Measurements from ENCODE around the gene POLE. TPM values are rescaled to one million over a fixed set of nuclear protein-coding genes. Genes with fewer than 3 reads are reported as not detected.

POLE gene
- total and polyA plus RNA-seq, 9 of the 15 experiments (the other 6 are each of a cell fraction or from before 2014, with no cell fraction given): 2.4 to 154 (median 49.6) TPM

DNA sequence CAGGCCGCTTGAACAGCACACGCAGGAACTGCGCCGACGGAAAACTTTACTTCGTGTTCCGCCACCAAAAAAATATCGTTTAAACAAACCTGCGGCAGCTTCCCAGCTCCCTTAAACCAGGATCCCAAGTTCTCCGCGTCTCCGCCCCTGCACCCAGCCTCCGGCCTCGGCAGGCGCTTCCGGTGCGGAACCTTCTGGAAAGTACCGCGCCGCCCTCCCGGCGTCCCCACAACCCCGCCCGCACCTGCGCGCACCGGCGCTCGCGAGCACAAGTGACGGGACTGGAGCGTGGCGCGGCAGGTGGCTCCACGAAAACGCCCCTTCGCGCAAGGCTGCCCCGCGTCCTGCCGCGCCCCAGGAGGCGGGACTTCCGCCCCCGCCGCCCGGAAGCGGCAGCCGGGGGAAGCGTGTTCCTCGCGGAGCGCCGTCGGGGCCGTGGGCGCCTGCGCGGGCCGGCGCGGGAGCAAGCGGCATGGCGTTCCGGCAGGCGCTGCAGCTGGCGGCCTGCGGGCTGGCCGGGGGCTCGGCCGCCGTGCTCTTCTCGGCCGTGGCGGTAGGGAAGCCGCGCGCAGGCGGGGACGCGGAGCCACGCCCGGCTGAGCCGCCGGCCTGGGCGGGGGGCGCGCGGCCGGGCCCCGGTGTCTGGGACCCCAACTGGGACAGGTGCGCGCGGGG, 23.4 kb upstream of the POLE start, which contains the start of gene PGAM5 (continued):
- TF ChIP-seq L3MBTL2 (IDR thresholded peaks at IDR 0.05) (peak; percentile 97), SAP30 (IDR thresholded peaks at IDR 0.05; ENCODE audit: borderline replicate concordance, insufficient read depth, low read depth, low read length, poor library complexity, severe bottlenecking) (peak; percentile 73), CHD4 (IDR thresholded peaks at IDR 0.05; ENCODE audit: insufficient read depth, insufficient replicate concordance, low read depth, low read length, poor library complexity, severe bottlenecking) (no peak), TSC22D4 (tag; IDR thresholded peaks at IDR 0.05) (no peak), ZC3H4 (CRISPR knock-in tag; IDR thresholded peaks at IDR 0.05; ENCODE audit: borderline replicate concordance) (no peak), POLR2G (IDR thresholded peaks at IDR 0.05; ENCODE audit: low read depth, low read length) (peak; percentile 93), ZNF239 (CRISPR knock-in tag; IDR thresholded peaks at IDR 0.05) (no peak), ZNF707 (CRISPR knock-in tag; conservative IDR thresholded peaks at IDR 0.05) (no peak), ATF1 (CRISPR knock-in tag; IDR thresholded peaks at IDR 0.05) (no peak), ATF1 (tag; IDR thresholded peaks at IDR 0.05) (peak; percentile 66), ZNF408 (CRISPR knock-in tag; IDR thresholded peaks at IDR 0.05; ENCODE audit: low read depth) (no peak), TAF1 (IDR thresholded peaks at IDR 0.05; ENCODE audit: control insufficient read depth, extremely low read depth, insufficient read depth, low read length, severe bottlenecking) (peak; percentile 78), E2F3 (CRISPR knock-in tag; IDR thresholded peaks at IDR 0.05) (peak; percentile 78), HDAC1 (IDR thresholded peaks at IDR 0.05) (peak in 1 of 2 experiments; percentile 93; a peak in 2 of 4 replicates), MTA3 (IDR thresholded peaks at IDR 0.05; ENCODE audit: borderline replicate concordance) (peak; percentile 93), SOX6 (IDR thresholded peaks at IDR 0.05) (peak; percentile 76), SRSF1 (IDR thresholded peaks at IDR 0.05; ENCODE audit: low read depth, low read length) (no peak), ZNF436 (CRISPR knock-in tag; IDR thresholded peaks at IDR 0.05) (no peak), EZH2 (IDR thresholded peaks at IDR 0.05; ENCODE audit: borderline replicate concordance, low read depth, low read length) (no peak), PRMT5 (CRISPR knock-in tag; IDR thresholded peaks at IDR 0.05) (no peak), MTF1 (CRISPR knock-in tag; IDR thresholded peaks at IDR 0.05; ENCODE audit: borderline replicate concordance) (no peak)
- TF ChIP-seq, protein P1, sequence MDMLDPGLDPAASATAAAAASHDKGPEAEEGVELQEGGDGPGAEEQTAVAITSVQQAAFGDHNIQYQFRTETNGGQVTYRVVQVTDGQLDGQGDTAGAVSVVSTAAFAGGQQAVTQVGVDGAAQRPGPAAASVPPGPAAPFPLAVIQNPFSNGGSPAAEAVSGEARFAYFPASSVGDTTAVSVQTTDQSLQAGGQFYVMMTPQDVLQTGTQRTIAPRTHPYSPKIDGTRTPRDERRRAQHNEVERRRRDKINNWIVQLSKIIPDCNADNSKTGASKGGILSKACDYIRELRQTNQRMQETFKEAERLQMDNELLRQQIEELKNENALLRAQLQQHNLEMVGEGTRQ (CRISPR knock-in tag; IDR thresholded peaks at IDR 0.05): no peak
- TF ChIP-seq, protein P2, sequence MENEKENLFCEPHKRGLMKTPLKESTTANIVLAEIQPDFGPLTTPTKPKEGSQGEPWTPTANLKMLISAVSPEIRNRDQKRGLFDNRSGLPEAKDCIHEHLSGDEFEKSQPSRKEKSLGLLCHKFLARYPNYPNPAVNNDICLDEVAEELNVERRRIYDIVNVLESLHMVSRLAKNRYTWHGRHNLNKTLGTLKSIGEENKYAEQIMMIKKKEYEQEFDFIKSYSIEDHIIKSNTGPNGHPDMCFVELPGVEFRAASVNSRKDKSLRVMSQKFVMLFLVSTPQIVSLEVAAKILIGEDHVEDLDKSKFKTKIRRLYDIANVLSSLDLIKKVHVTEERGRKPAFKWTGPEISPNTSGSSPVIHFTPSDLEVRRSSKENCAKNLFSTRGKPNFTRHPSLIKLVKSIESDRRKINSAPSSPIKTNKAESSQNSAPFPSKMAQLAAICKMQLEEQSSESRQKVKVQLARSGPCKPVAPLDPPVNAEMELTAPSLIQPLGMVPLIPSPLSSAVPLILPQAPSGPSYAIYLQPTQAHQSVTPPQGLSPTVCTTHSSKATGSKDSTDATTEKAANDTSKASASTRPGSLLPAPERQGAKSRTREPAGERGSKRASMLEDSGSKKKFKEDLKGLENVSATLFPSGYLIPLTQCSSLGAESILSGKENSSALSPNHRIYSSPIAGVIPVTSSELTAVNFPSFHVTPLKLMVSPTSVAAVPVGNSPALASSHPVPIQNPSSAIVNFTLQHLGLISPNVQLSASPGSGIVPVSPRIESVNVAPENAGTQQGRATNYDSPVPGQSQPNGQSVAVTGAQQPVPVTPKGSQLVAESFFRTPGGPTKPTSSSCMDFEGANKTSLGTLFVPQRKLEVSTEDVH (IDR thresholded peaks at IDR 0.05; ENCODE audit: low read depth, partially characterized antibody): peak; percentile 58
- TF ChIP-seq, protein P3, sequence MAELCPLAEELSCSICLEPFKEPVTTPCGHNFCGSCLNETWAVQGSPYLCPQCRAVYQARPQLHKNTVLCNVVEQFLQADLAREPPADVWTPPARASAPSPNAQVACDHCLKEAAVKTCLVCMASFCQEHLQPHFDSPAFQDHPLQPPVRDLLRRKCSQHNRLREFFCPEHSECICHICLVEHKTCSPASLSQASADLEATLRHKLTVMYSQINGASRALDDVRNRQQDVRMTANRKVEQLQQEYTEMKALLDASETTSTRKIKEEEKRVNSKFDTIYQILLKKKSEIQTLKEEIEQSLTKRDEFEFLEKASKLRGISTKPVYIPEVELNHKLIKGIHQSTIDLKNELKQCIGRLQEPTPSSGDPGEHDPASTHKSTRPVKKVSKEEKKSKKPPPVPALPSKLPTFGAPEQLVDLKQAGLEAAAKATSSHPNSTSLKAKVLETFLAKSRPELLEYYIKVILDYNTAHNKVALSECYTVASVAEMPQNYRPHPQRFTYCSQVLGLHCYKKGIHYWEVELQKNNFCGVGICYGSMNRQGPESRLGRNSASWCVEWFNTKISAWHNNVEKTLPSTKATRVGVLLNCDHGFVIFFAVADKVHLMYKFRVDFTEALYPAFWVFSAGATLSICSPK (IDR thresholded peaks at IDR 0.05; ENCODE audit: borderline replicate concordance): no peak
